Sigmoid colon (tissue), 7 donors: Measurements from ENCODE around the gene GABRB2. TPM values are rescaled to one million over a fixed set of nuclear protein-coding genes. Genes with fewer than 3 reads are reported as not detected.

Source experiments
- DNase-seq: peaks from one replicate; pipeline ENCODE4 v3.0.0-alpha.2; 2019
- H3K27ac ChIP-seq, 4 donors: fragments of 200-600 bp; sonication (generic); one replicate each; pipeline ENCODE4 v1.5.1; 2016 to 2019; ENCODE audit warnings: mild to moderate bottlenecking in 1 of 4
- H3K27me3 ChIP-seq, 3 donors: fragments of 200-600 bp; sonication (generic); one replicate each; pipeline ENCODE4 v1.5.1; 2019; ENCODE audit warnings: mild to moderate bottlenecking in 1 of 3
- H3K36me3 ChIP-seq, 4 donors: fragments of 200-600 bp; sonication (generic); one replicate each; pipeline ENCODE4 v1.5.1; 2016 to 2019
- H3K4me1 ChIP-seq, 4 donors: fragments of 200-600 bp; sonication (generic); one replicate each; pipeline ENCODE4 v1.5.1; 2017 to 2019
- H3K4me3 ChIP-seq, 4 donors: fragments of 200-600 bp; sonication (generic); one replicate each; pipeline ENCODE4 v1.5.1; 2017 to 2019; ENCODE audit warnings: mild to moderate bottlenecking in 2 of 4, moderate library complexity in 1 of 4
- H3K9me3 ChIP-seq, 4 donors: fragments of 200-600 bp in 3 of 4; sonication (generic) in 3 of 4; one replicate each; pipeline versions ENCODE4 v1.5.1 to v1.6.1; 2013 to 2019
- EP300 ChIP-seq, 4 donors: sonication (generic); formaldehyde crosslinking; IDR thresholded peaks; one replicate each; pipeline ENCODE4 v1.6.1; 2017; ENCODE audit warnings: antibody characterized with exemption in 4 of 4
- POLR2A ChIP-seq, 2 donors: fragments of 450-650 bp; IDR thresholded peaks; one replicate each; pipeline ENCODE4 v1.6.1; 2016; ENCODE audit warnings: antibody characterized with exemption in 2 of 2, mild to moderate bottlenecking in 2 of 2, moderate library complexity in 2 of 2
- POLR2AphosphoS5 ChIP-seq, 4 donors: sonication (generic); formaldehyde crosslinking; IDR thresholded peaks; one replicate each; pipeline ENCODE4 v1.6.1; 2017; ENCODE audit warnings: antibody characterized with exemption in 4 of 4
- WGBS, 2 donors: extraction: QIAGEN DNeasy Blood & Tissue Kit; methylation state at CpG; one replicate each; pipeline ENCODE4 v1.1.7; 2013; 5-methylcytosine and 5-hydroxymethylcytosine counted together
- intact Hi-C: fragments of 100-400 bp; cut with DNase I; formaldehyde crosslinking; loops from one replicate; pipeline ENCODE4 v1.15.1; 2023
- polyA plus RNA-seq, 3 donors: library from polyadenylated mRNA; stranded (reverse); fragments of 200-250 nt; gene quantifications; one replicate each; pipeline ENCODE4 v1.2.3, GENCODE V29; 2013
- total RNA-seq, 4 donors: library from RNA; depleted of rRNA; stranded (reverse); fragments of >200 nt; gene quantifications; one replicate each; pipeline ENCODE4 v1.1.0, GENCODE V29; 2016
- TF ChIP-seq, protein P1 (sequence below), 4 experiments: fragments of 450-650 bp in 3 of 4; fragments of 200-600 bp in 1 of 4; IDR thresholded peaks; one replicate each; pipeline ENCODE4 v1.5.1; 2016 to 2019; ENCODE audit warnings: antibody characterized with exemption in 4 of 4, mild to moderate bottlenecking in 3 of 4, moderate library complexity in 2 of 4
- donor health status: healthy with polysubstance abuse.
- donor health status: Bipolar disorder and iron deficiency.
- donor health status: healthy.

Gene GABRB2
- total and polyA plus RNA-seq, 7 donors, result under 0.01 to 0.55 (median 0.36) TPM

DNA sequence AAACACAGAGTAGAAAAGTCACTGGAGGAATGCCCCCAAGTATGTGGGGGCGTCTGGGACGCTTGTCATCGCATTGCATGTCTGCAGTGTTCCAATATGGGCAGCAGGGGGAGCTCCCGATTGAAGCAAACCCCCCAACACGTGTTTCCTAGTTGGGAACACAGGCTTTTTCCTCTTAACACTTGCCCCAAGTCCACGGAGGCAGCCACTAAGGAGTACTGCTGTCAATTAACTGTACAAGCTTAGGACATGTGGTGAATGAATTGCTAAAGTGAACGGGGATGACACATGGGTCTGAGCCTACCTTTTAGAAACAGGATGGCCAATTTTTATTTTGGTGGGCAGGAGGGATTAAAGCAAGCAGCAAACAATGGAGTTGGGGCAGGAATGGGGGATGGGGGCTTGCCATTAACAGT is 2.2 kb downstream of the GABRB2 start:
- Histone ChIP-seq H3K4me1 (peaks cover 0 to 35% (median 26%) of the 10 kb centered on the region in 4 donors), H3K27ac (no peak overlapping the region), H3K4me3 (no peak overlapping the region), H3K9me3 (no peaks in the 10 kb centered on the region), H3K36me3 (no peaks in the 10 kb centered on the region), H3K27me3 (peaks cover 20 to 60% (median 20%) of the 10 kb centered on the region in 3 donors)
- TF ChIP-seq, protein P1, sequence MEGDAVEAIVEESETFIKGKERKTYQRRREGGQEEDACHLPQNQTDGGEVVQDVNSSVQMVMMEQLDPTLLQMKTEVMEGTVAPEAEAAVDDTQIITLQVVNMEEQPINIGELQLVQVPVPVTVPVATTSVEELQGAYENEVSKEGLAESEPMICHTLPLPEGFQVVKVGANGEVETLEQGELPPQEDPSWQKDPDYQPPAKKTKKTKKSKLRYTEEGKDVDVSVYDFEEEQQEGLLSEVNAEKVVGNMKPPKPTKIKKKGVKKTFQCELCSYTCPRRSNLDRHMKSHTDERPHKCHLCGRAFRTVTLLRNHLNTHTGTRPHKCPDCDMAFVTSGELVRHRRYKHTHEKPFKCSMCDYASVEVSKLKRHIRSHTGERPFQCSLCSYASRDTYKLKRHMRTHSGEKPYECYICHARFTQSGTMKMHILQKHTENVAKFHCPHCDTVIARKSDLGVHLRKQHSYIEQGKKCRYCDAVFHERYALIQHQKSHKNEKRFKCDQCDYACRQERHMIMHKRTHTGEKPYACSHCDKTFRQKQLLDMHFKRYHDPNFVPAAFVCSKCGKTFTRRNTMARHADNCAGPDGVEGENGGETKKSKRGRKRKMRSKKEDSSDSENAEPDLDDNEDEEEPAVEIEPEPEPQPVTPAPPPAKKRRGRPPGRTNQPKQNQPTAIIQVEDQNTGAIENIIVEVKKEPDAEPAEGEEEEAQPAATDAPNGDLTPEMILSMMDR (IDR thresholded peaks at IDR 0.05), result peak in 3 of 4 experiments; percentile 29 to 70 (median 56)
- TF ChIP-seq POLR2A (IDR thresholded peaks at IDR 0.05), result no peak
- WGBS, 2 donors, result 1 to 2% methylated on average over 7 of the region's 7 CpGs
- intact Hi-C loops, result loop anchor here (5.0 kb wide), 1 partner anchor 1863 kb away; no protein-coding TSS in a partner anchor
- no peak for DNase-seq

DNA sequence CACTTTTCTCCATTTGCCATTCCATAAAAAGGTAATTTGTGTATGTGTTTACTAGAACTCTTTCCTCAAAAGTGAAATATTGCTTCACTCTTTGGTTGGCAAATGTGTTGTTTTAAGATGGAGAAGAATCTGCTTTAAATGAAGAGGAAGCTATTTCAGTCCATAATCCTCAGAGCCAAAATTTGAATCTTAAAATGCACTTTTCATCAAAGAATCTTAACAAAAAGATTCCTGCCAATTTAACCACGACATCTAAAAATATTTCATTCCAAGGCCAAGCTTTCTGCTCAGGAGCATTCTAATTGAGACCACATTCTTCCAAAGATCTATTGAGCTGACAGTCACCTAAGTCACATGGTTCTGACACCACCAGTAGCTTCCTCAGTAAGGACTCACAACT is 7.5 kb downstream of the GABRB2 start:
- H3K36me3 ChIP-seq, result no peaks in the 10 kb centered on the region
- WGBS, 2 donors, result 60 to 83% methylated on average over 1 of the region's 1 CpG
- H3K4me1 ChIP-seq, result no peaks in the 10 kb centered on the region
- H3K27ac ChIP-seq, result no peak overlapping the region
- no peak for DNase-seq
- no peaks in the 10 kb centered on the region for H3K9me3 ChIP-seq
- TF ChIP-seq POLR2AphosphoS5 (IDR thresholded peaks at IDR 0.05) (no peak), EP300 (IDR thresholded peaks at IDR 0.05) (no peak), POLR2A (IDR thresholded peaks at IDR 0.05) (no peak)
- TF ChIP-seq, protein P1 (IDR thresholded peaks at IDR 0.05), result no peak
- H3K4me3 ChIP-seq, result no peak overlapping the region
- peaks cover 0 to 6% (median 0%) of the 10 kb centered on the region in 3 donors for H3K27me3 ChIP-seq
- intact Hi-C loops, result no loop called here

DNA sequence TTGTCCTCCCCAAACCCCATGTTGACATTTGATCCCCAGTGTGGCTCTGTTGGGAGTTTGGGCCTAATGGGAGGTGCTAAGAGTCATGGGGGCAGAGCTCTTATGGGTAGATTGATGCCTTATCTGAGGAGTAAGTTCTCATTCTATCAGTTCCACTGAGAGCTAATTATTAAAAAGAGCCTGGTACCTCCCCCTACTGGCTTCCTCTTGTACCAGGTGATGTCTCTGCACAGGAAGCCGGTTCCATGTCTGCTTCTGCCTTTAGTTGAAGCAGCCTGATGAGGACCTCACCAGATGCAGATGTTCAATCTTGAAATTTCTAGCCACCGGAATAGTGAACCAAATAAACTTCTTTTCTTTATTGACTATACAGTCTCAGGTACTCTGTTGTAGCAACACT is 10.8 kb downstream of the GABRB2 start:
- Histone ChIP-seq H3K4me1 (no peaks in the 10 kb centered on the region), H3K4me3 (no peak overlapping the region), H3K27me3 (no peaks in the 10 kb centered on the region), H3K27ac (no peak overlapping the region), H3K9me3 (no peaks in the 10 kb centered on the region), H3K36me3 (no peaks in the 10 kb centered on the region)
- intact Hi-C loops, result no loop called here
- WGBS, 2 donors, result 84% methylated on average over 2 of the region's 2 CpGs
- no peak for DNase-seq
- TF ChIP-seq EP300 (IDR thresholded peaks at IDR 0.05), result no peak
- TF ChIP-seq, protein P1 (IDR thresholded peaks at IDR 0.05), result no peak
- no peak for TF ChIP-seq POLR2A (IDR thresholded peaks at IDR 0.05)
- no peak for TF ChIP-seq POLR2AphosphoS5 (IDR thresholded peaks at IDR 0.05)

DNA sequence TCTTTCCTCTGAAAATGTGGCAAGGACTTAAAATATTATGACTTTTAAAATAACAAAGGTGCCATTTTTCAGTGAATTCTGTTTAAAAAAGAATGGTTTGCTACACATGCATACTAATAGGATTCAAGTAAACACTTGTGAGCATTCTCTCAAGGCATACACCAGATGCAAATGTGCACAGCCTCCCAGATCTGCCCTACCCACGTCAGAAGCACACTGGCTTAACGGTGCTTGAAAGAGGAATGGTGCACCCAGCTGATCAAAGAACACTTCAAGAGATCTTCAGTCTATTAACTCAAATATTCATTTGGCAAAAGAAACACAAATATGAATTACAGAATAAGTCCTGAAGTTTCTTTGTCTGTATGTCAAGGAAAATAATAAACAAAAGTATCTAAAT is 15.8 kb downstream of the GABRB2 start:
- no peak overlapping the region for H3K27ac ChIP-seq
- TF ChIP-seq POLR2A (IDR thresholded peaks at IDR 0.05) (no peak), POLR2AphosphoS5 (IDR thresholded peaks at IDR 0.05) (no peak), EP300 (IDR thresholded peaks at IDR 0.05) (no peak)
- TF ChIP-seq, protein P1 (IDR thresholded peaks at IDR 0.05), result no peak
- 25 to 45% methylated on average over 2 of the region's 2 CpGs for WGBS, 2 donors
- no peaks in the 10 kb centered on the region for H3K36me3 ChIP-seq
- no peak overlapping the region for H3K4me3 ChIP-seq
- H3K27me3 ChIP-seq, result no peaks in the 10 kb centered on the region
- H3K4me1 ChIP-seq, result no peaks in the 10 kb centered on the region
- no peaks in the 10 kb centered on the region for H3K9me3 ChIP-seq
- DNase-seq, result no peak
- intact Hi-C loops, result no loop called here

DNA sequence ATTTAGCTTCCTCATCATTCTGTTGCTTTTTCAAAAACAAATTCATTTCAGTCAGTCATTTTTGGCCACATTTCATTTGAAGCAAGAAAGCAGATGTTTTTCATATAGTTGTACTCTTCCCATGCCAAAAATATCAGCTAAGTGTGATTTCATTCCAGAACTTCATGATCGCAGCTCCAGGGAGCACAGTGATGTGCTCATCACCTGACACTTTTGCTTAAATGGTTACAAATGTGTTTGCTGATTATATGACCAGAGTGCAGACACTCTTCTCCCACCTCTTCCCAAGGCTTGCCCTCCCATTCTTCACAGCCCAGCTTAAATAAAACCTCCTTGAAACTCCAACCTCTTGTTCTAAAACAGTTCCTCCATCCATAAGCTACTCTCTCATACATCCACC is 32.6 kb downstream of the GABRB2 start:
- 83 to 90% methylated on average over 1 of the region's 1 CpG for WGBS, 2 donors
- no peaks in the 10 kb centered on the region for H3K4me1 ChIP-seq
- H3K27me3 ChIP-seq, result no peaks in the 10 kb centered on the region
- no peak overlapping the region for H3K4me3 ChIP-seq
- peaks cover 0 to 2% (median 0%) of the 10 kb centered on the region in 4 donors for H3K9me3 ChIP-seq
- TF ChIP-seq POLR2A (IDR thresholded peaks at IDR 0.05) (no peak), EP300 (IDR thresholded peaks at IDR 0.05) (no peak), POLR2AphosphoS5 (IDR thresholded peaks at IDR 0.05) (no peak)
- TF ChIP-seq, protein P1 (IDR thresholded peaks at IDR 0.05), result no peak
- intact Hi-C loops, result no loop called here
- no peak overlapping the region for H3K27ac ChIP-seq
- H3K36me3 ChIP-seq, result no peaks in the 10 kb centered on the region
- DNase-seq, result no peak
